WTC11 (cell line): ENCODE results near the gene SYTL5. TPM values are rescaled to one million over a fixed set of nuclear protein-coding genes. Genes with fewer than 3 reads are reported as not detected.

Experiments
- ATAC-seq: fragments of 200-7000 bp; cut with Tn5 transposase; 2 replicates; pipeline ENCODE4 v1.10.0; 2021; ENCODE audit warnings: mild to moderate bottlenecking, moderate library complexity
- CTCF ChIA-PET: fragments of 300-600 bp; sonication (Branson Sonifier 250); formaldehyde crosslinking; loops from one replicate; lab custom pipeline; 2021; ENCODE audit warnings: antibody characterized with exemption; lab: Charles Lee
- POLR2A ChIA-PET: fragments of 350-600 bp; sonication (Branson Sonifier 250); formaldehyde crosslinking; loops from one replicate; lab custom pipeline; 2021; ENCODE audit warnings: antibody characterized with exemption; lab: Charles Lee
- DNase-seq: peaks from one replicate; pipeline ENCODE4 v3.0.0; 2021; ENCODE audit warnings: low spot score
- H3K27ac Mint-ChIP-seq: 2 replicates; pipeline ENCODE4 v1.8.0; 2021; ENCODE audit warnings: mixed read lengths
- H3K27me3 Mint-ChIP-seq: 2 replicates; pipeline ENCODE4 v1.8.0; 2021; ENCODE audit warnings: low read depth, mild to moderate bottlenecking, moderate library complexity, mixed read lengths
- H3K36me3 Mint-ChIP-seq: 2 replicates; pipeline ENCODE4 v1.8.0; 2021; ENCODE audit warnings: mixed read lengths
- H3K4me1 Mint-ChIP-seq: 2 replicates; pipeline ENCODE4 v1.8.0; 2022; ENCODE audit warnings: mixed read lengths
- H3K4me3 Mint-ChIP-seq: 2 replicates; pipeline ENCODE4 v1.8.0; 2021; ENCODE audit warnings: mild to moderate bottlenecking, moderate library complexity, mixed read lengths
- H3K9me3 Mint-ChIP-seq: 2 replicates; pipeline ENCODE4 v1.8.0; 2021; ENCODE audit warnings: mixed read lengths
- ARID4B ChIP-seq: sonication (generic); formaldehyde crosslinking; IDR thresholded peaks from 2 replicates; pipeline ENCODE4 v1.8.0; 2023; ENCODE audit warnings: missing genetic modification reagents, mild to moderate bottlenecking, borderline replicate concordance
- ATF1 ChIP-seq: sonication (generic); formaldehyde crosslinking; IDR thresholded peaks from 2 replicates; pipeline ENCODE4 v1.8.1; 2023; ENCODE audit warnings: mild to moderate bottlenecking, moderate library complexity, missing genetic modification reagents
- ATF6 ChIP-seq: sonication (generic); formaldehyde crosslinking; IDR thresholded peaks from 2 replicates; pipeline ENCODE4 v1.8.1; 2023; ENCODE audit warnings: mild to moderate bottlenecking, missing genetic modification reagents
- E2F4 ChIP-seq: sonication (generic); formaldehyde crosslinking; IDR thresholded peaks from 2 replicates; pipeline ENCODE4 v1.8.1; 2022; ENCODE audit warnings: low read depth, mild to moderate bottlenecking, moderate library complexity, missing genetic modification reagents, borderline replicate concordance
- ETV6 ChIP-seq: sonication (generic); formaldehyde crosslinking; IDR thresholded peaks from 2 replicates; pipeline ENCODE4 v1.8.1; 2022; ENCODE audit warnings: mild to moderate bottlenecking, missing genetic modification reagents
- FOXK1 ChIP-seq: sonication (generic); formaldehyde crosslinking; IDR thresholded peaks from 2 replicates; pipeline ENCODE4 v1.8.0; 2022; ENCODE audit warnings: mild to moderate bottlenecking, moderate library complexity, missing genetic modification reagents
- FOXP1 ChIP-seq: sonication (generic); formaldehyde crosslinking; IDR thresholded peaks from 2 replicates; pipeline ENCODE4 v1.8.0; 2022; ENCODE audit warnings: missing genetic modification reagents, mild to moderate bottlenecking, moderate library complexity, borderline replicate concordance
- FOXP4 ChIP-seq: sonication (generic); formaldehyde crosslinking; IDR thresholded peaks from 2 replicates; pipeline ENCODE4 v1.8.0; 2022; ENCODE audit warnings: mild to moderate bottlenecking, missing genetic modification reagents
- JUN ChIP-seq: sonication (generic); formaldehyde crosslinking; IDR thresholded peaks from 2 replicates; pipeline ENCODE4 v1.8.0; 2023; ENCODE audit warnings: mild to moderate bottlenecking, missing genetic modification reagents
- KAT7 ChIP-seq: sonication (generic); formaldehyde crosslinking; IDR thresholded peaks from 2 replicates; pipeline ENCODE4 v1.8.1; 2023; ENCODE audit warnings: missing genetic modification reagents, mild to moderate bottlenecking, borderline replicate concordance
- NR1H2 ChIP-seq: sonication (generic); formaldehyde crosslinking; IDR thresholded peaks from 2 replicates; pipeline ENCODE4 v1.9.0; 2021; ENCODE audit warnings: mild to moderate bottlenecking, moderate library complexity, missing genetic modification reagents
- RELA ChIP-seq: sonication (generic); formaldehyde crosslinking; IDR thresholded peaks from 2 replicates; pipeline ENCODE4 v1.8.1; 2022; ENCODE audit warnings: missing genetic modification reagents, mild to moderate bottlenecking, borderline replicate concordance
- SMAD3 ChIP-seq: sonication (generic); formaldehyde crosslinking; IDR thresholded peaks from 2 replicates; pipeline ENCODE4 v1.8.0; 2022; ENCODE audit warnings: missing genetic modification reagents, mild to moderate bottlenecking, borderline replicate concordance
- SOX15 ChIP-seq: fragments of 250-450 bp; sonication (Bioruptor Pico); IDR thresholded peaks from 2 replicates; pipeline ENCODE4 v1.9.0; 2021; ENCODE audit warnings: mild to moderate bottlenecking
- SP1 ChIP-seq: sonication (generic); formaldehyde crosslinking; conservative IDR thresholded peaks from 2 replicates; pipeline ENCODE4 v1.8.1; 2022; ENCODE audit warnings: missing genetic modification reagents
- TP53 ChIP-seq: sonication (generic); formaldehyde crosslinking; IDR thresholded peaks from 2 replicates; pipeline ENCODE4 v1.8.1; 2023; ENCODE audit warnings: mild to moderate bottlenecking, missing genetic modification reagents
- ZNF232 ChIP-seq: sonication (generic); formaldehyde crosslinking; IDR thresholded peaks from 2 replicates; pipeline ENCODE4 v1.8.0; 2022; ENCODE audit warnings: mild to moderate bottlenecking, missing genetic modification reagents
- ZNF423 ChIP-seq: fragments of 250-450 bp; sonication (Bioruptor Pico); IDR thresholded peaks from 2 replicates; pipeline ENCODE4 v2.1.2; 2022; ENCODE audit warnings: mild to moderate bottlenecking, moderate library complexity
- ZNF671 ChIP-seq: fragments of 250-450 bp; sonication (Bioruptor Pico); IDR thresholded peaks from 2 replicates; pipeline ENCODE4 v1.8.0; 2021; ENCODE audit warnings: mild to moderate bottlenecking
- total RNA-seq: library from RNA; stranded (reverse); gene quantifications from 3 replicates; pipeline ENCODE4 v1.2.3, GENCODE V29; 2021

Gene SYTL5
- total RNA-seq, 1 experiment from 2014 or later = 0.26 TPM

- Mint-ChIP-seq H3K27me3 (no peaks in the 10 kb centered on the region), H3K4me3 (no peak overlapping the region), H3K36me3 (no peaks in the 10 kb centered on the region), H3K27ac (no peak overlapping the region), H3K9me3 (no peaks in the 10 kb centered on the region), H3K4me1 (peaks cover 6% of the 10 kb centered on the region)
- TF ChIP-seq ATF6 (CRISPR knock-in tag) = no peak
- no peak for TF ChIP-seq ZNF671 (CRISPR knock-in tag)
- no peak for TF ChIP-seq ARID4B
- POLR2A ChIA-PET = no interaction called here
- ATAC-seq (no peak), DNase-seq (no peak)
- CTCF ChIA-PET = no interaction called here
These were observed 30.9 kb upstream of the SYTL5 start for GRCh38 chrX:37975421-37975820.

- POLR2A ChIA-PET = no interaction called here
- ATAC-seq (no peak), DNase-seq (no peak)
- peaks cover 6% of the 10 kb centered on the region for H3K4me1 Mint-ChIP-seq
- no peak overlapping the region for H3K27ac Mint-ChIP-seq
- H3K36me3 Mint-ChIP-seq = no peaks in the 10 kb centered on the region
- CTCF ChIA-PET = no interaction called here
- H3K27me3 Mint-ChIP-seq = no peaks in the 10 kb centered on the region
- no peaks in the 10 kb centered on the region for H3K9me3 Mint-ChIP-seq
- H3K4me3 Mint-ChIP-seq = no peak overlapping the region
- TF ChIP-seq FOXK1 = no peak
- TF ChIP-seq TP53 (CRISPR knock-in tag) = no peak
- TF ChIP-seq E2F4 (CRISPR knock-in tag) = no peak
- TF ChIP-seq ATF1 (CRISPR knock-in tag) = no peak
- TF ChIP-seq SP1 (CRISPR knock-in tag) = no peak
- TF ChIP-seq ZNF232 (CRISPR knock-in tag) = no peak
- TF ChIP-seq JUN (CRISPR knock-in tag) = no peak
- no peak for TF ChIP-seq RELA
- TF ChIP-seq NR1H2 (CRISPR knock-in tag) = no peak
- no peak for TF ChIP-seq ZNF423 (CRISPR knock-in tag)
- no peak for TF ChIP-seq KAT7 (CRISPR knock-in tag)
- no peak for TF ChIP-seq ZNF671 (CRISPR knock-in tag)
- TF ChIP-seq FOXP1 (CRISPR knock-in tag) = no peak
- TF ChIP-seq SOX15 = no peak
- TF ChIP-seq SMAD3 = no peak
- TF ChIP-seq ETV6 (CRISPR knock-in tag) = no peak
These were observed 30.2 kb upstream of the SYTL5 start for GRCh38 chrX:37976153-37976552.

- Mint-ChIP-seq H3K36me3 (no peaks in the 10 kb centered on the region), H3K4me3 (no peak overlapping the region), H3K27me3 (no peaks in the 10 kb centered on the region), H3K4me1 (no peaks in the 10 kb centered on the region), H3K9me3 (no peaks in the 10 kb centered on the region), H3K27ac (no peak overlapping the region)
- ATAC-seq (no peak), DNase-seq (no peak)
- POLR2A ChIA-PET = no interaction called here
- CTCF ChIA-PET = no interaction called here
- TF ChIP-seq E2F4 (CRISPR knock-in tag) (no peak), ZNF423 (CRISPR knock-in tag) (no peak), ATF6 (CRISPR knock-in tag) (no peak), FOXP4 (CRISPR knock-in tag) (no peak), ETV6 (CRISPR knock-in tag) (no peak)
These were observed 21.5 kb upstream of the SYTL5 start for GRCh38 chrX:37984880-37985279.
